MM.1S (cell line): ENCODE results near the gene CNTROB.

ENCODE experiments used
- CTCF ChIP-seq: fragments of 300-600 bp; sonication (generic); IDR thresholded peaks from 2 replicates; pipeline ENCODE4 v1.5.1; 2016; ENCODE audit warnings: antibody characterized with exemption, low read length, mixed read lengths
- EZH2 ChIP-seq: fragments of 300-600 bp; sonication (generic); optimal IDR thresholded peaks from 2 replicates; pipeline ENCODE3; 2017; ENCODE audit warnings: low read depth, mild to moderate bottlenecking, antibody characterized with exemption, low read length, mixed read lengths

GRCh38 chr17:7959503-7960253 lies 27.7 kb downstream of the CNTROB start:
- TF ChIP-seq EZH2 (no peak), CTCF (no peak)
